NCI-H2029 treated with DMSO at 0.1 percent for 48 hours (cell line): ENCODE data around the gene TMEM167A.

Experiments
- DNase-seq: peaks from one replicate; lab custom pipeline; 2025; lab: John Stamatoyannopoulos, UW

TMEM167A gene

GRCh38 chr5:83076742-83077661 lies at the start of gene TMEM167A, which contains the start of gene XRCC4:
Gene TMEM167A (minus strand): TSS chr5:83077394. CDS start chr5:83077323, 71 bp downstream.
Gene XRCC4 (plus strand): TSS chr5:83077547. CDS start chr5:83104920, 27,373 bp downstream.
- peak; percentile 94 for DNase-seq

GRCh38 chr5:83126501-83126900 lies 49.3 kb upstream of the TMEM167A start:
- no peak for DNase-seq

DNA sequence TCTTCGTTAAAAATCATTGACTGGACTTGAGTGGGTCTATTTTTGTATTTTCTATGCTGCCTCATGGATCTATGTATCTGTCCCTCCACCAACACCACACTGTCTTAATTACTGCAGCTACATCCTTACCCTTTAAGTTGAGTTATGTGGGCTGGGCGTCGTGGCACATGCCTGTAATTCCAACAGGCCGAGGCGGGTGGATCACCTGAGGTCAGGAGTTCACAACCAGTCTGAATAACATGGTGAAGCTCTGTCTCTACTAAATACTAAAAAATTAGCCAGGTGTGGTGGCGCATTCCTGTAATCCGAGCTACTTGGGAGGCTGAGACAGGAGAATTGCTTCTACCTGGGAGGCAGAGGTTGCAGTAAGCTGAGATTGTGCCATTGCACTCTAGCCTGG lies 48.4 kb upstream of the TMEM167A start:
- DNase-seq, result no peak

GRCh38 chr5:83124593-83124992 lies 47.4 kb upstream of the TMEM167A start:
- no peak for DNase-seq

- DNase-seq, result no peak
Observed at GRCh38 chr5:83118976-83119375, 41.8 kb upstream of the TMEM167A start.

DNA sequence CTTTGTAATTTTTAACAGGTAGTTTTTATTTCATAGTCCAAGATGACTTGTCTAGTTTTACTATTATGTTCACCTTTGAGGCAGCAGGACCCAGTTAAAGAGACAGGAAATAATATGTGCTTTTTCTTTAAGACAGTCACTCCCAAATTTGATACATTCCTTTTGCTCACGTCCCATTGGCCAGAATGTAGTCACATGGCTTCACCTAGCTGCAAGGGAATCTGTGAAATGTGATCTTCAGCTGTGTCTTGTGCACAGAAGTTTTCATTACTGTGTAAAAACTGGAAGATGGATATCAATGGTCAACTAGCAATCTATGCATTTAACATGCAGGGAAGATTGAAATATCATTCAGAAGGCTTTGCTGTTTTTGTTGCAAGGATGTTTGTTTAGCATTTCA lies 41.3 kb upstream of the TMEM167A start:
- no peak for DNase-seq

- no peak for DNase-seq
Observed at GRCh38 chr5:83115816-83116215, 38.6 kb upstream of the TMEM167A start.

GRCh38 chr5:83109380-83109779 lies 32.2 kb upstream of the TMEM167A start:
- DNase-seq, result no peak

GRCh38 chr5:83107692-83108420 lies 30.7 kb upstream of the TMEM167A start:
- no peak for DNase-seq

DNA sequence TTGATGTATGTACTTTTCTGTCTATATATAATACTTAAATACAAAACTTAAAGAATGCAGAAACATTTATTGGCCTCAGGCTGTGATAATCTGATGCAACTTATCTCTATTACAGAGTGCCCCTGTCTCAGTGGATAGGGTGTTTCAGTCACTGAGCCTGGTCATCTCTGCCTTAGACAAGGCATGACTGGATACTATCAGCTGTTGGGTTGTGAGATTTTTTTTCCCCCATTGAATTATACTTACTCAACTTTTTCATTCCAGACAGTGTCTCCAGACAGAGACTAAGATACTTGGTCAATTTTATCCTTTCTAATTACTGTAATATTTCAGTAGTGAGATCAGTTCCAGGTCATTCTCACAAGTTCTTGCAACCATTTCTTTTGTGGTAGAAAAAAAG lies 26.8 kb upstream of the TMEM167A start:
- DNase-seq, result no peak

GRCh38 chr5:83102364-83102980 lies 25.3 kb upstream of the TMEM167A start:
- DNase-seq, result no peak

DNA sequence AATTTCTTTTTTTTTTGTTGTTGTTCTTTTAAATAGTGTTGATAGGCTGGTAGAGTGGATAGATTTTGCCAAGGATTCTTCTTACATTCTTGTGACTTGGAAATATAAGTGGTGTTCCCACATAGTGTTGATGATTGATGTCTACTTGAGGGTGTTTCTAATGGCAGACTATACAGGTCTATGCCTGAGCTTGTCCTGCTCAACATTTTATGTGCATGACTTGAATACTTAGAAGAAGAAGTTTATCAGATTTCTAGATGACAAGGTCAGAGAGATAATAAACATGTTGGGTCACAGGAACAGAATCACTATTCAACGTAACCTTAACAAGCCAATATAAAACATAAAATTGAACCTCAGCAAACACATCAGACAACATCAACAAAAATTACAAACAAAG lies 24.3 kb upstream of the TMEM167A start:
- DNase-seq, result no peak

DNA sequence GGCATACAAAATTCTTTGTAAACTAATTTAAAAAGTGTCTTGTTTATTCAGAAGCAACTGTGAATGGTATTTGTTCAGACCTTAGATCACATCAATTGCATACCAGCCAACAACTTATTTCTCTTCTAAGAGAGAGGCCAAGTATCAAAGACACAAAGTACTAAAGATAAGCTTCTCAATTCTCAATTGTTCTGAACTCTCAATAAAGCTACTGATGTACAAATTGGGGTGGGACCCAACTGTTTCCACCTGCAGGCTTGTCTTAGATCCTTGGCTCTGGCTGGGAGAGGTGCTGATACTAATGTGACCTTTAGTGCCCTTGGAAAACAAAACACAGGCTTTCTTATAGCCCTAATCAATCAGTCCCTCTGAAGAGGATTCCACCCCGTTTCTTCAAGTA lies 22.3 kb upstream of the TMEM167A start:
- DNase-seq, result no peak

- DNase-seq, result no peak
Observed at GRCh38 chr5:83099001-83099400, 21.8 kb upstream of the TMEM167A start.

GRCh38 chr5:83097689-83098231 lies 20.6 kb upstream of the TMEM167A start:
- no peak for DNase-seq

GRCh38 chr5:83096660-83097339 lies 19.6 kb upstream of the TMEM167A start:
- no peak for DNase-seq

- no peak for DNase-seq
Observed at GRCh38 chr5:83095957-83096539, 18.9 kb upstream of the TMEM167A start.

DNA sequence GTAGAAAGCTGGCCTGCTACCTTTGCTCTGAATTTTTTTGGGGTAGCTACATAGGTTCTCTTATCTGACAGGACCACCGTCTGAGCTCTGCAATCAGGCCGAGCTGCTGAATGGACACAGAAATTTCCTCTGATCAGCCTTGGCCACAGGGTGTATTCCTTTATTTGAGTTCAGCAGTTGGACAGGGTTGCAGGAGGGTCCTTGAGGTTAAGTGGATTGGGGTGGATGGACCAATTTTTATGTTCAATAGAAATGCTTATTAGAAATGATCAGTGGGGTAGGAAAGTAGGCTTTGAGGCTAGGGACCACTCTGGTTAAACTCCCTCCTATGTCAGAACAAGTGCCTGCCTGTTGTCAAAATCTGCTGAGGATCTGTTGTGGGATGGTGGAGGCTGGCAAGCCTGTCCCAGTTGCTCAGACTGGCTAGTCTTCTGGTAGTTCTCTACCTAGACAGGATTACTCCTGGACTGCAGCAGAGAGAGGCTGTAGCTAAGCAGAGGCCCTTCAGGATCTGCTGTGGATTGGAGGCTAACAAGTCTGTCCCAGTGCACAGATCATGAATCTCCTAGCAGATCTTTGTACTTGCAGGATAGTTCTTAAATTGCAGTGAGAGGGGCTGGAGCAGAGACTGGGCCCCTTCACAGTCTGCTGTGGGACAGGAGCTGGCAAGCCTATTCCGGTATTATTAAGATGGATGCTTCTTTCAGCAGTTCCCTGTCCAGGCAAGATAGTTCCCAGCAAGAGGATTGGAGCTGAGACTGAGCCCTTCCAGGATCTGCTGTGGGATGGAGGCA lies 18.2 kb upstream of the TMEM167A start:
- no peak for DNase-seq

DNA sequence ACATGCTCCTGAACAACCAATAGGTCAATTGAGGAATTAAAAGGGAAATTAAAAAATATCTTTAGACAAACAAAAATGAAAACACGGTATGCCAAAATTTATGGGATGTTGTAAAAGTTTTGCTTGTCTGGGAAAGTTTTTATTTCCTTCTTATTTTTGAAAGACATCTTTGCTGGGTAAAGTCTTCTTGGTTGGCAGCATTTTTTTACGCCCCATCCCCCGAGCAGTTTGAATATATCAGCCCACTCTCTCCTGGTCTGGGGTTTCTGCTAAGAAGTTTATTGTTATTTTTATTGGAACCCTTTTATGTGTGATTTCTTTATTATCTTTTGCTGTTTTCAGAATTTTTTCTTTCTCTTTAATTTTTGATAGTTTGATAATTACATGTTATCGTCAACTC lies 16.5 kb upstream of the TMEM167A start:
- no peak for DNase-seq

GRCh38 chr5:83092619-83093018 lies 15.4 kb upstream of the TMEM167A start:
- DNase-seq, result no peak

DNA sequence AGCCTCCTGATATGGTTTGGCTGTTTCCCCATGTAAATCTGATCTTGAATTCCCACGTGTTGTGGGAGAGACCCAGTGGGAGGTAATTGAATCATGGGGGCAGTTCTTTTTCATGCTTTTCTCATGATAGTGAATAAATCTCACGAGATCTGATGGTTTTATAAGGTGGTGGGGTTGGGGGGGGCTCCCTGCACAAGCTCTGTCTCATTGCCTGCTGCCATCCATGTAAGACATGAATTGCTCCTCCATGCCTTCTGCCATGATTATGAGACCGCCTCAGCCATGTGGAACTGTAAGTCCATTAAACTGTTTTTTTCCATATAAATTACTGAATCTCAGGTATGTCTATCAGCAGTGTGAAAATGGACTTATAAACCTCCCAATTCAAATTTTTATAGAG lies 13.0 kb upstream of the TMEM167A start:
- no peak for DNase-seq
